Parathyroid adenoma (tissue), 2 donors: ENCODE results near the gene RASA1.
"Not testable (repeated sequence)": the region's sequence is repeated elsewhere in the genome, so short reads cannot be mapped to it uniquely, and the experiment has no call there.

Experiments used
- H2AFZ ChIP-seq: fragments of 300-600 bp; sonication (generic); one replicate; pipeline ENCODE4 v1.7.0; 2017; ENCODE audit warnings: antibody characterized with exemption, mild to moderate bottlenecking
- H3K27ac ChIP-seq: fragments of 300-600 bp; sonication (generic); one replicate; pipeline ENCODE4 v1.7.0; 2017
- H3K27me3 ChIP-seq: fragments of 300-600 bp; sonication (generic); one replicate; pipeline ENCODE4 v1.7.0; 2017; ENCODE audit warnings: low read length; ENCODE audit not compliant: control insufficient read depth, insufficient read depth
- H3K36me3 ChIP-seq: fragments of 300-600 bp; sonication (generic); one replicate; pipeline ENCODE4 v1.7.0; 2017; ENCODE audit warnings: low read length; ENCODE audit not compliant: control insufficient read depth, insufficient read depth
- H3K4me1 ChIP-seq: fragments of 300-600 bp; sonication (generic); one replicate; pipeline ENCODE4 v1.7.0; 2017; ENCODE audit warnings: control low read depth
- H3K4me2 ChIP-seq: fragments of 300-600 bp; sonication (generic); one replicate; pipeline ENCODE4 v1.7.0; 2017; ENCODE audit warnings: low read length
- H3K4me3 ChIP-seq: fragments of 300-600 bp; sonication (generic); one replicate; pipeline ENCODE4 v1.7.0; 2017; ENCODE audit warnings: low read depth, low read length
- H3K79me2 ChIP-seq: fragments of 300-600 bp; sonication (generic); one replicate; pipeline ENCODE4 v1.7.0; 2017; ENCODE audit warnings: control low read depth
- H3K9ac ChIP-seq: fragments of 300-600 bp; sonication (generic); one replicate; pipeline ENCODE4 v1.7.0; 2017; ENCODE audit warnings: mild to moderate bottlenecking
- H3K9me3 ChIP-seq: fragments of 300-600 bp; sonication (generic); one replicate; pipeline ENCODE4 v1.7.0; 2017; ENCODE audit warnings: low read length; ENCODE audit not compliant: control insufficient read depth
- CTCF ChIP-seq: fragments of 300-600 bp; sonication (generic); IDR thresholded peaks from one replicate; pipeline ENCODE4 v1.7.0; 2017; ENCODE audit warnings: antibody characterized with exemption, mild to moderate bottlenecking
- donor health status: primary hyperparathyroidism.

RASA1 gene

DNA sequence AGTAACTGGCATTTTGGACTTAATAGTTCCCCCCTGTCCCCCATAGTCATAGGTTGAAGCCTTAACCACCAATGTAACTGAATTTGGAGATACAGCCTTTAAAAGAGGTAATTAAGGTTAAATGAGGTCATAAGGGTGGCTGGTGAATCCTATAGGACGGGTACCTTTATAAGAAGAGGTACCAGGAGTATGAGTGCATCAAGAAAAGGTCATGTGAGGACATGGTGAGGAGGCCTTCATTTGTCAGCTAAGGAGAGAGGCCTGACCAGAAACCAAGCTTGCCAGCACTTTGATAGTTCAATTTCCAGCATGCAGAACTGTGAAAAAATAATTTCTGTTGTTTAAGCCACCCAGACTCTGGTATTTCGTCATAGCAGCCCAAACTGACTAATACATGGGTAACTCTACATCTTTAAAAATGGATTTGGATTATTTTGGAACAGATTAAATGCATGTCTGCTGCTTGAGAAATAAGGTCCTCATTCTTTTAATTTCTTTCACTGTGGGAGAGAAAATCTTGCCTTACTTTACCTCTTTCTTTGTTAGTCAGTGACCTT is 9.7 kb downstream of the RASA1 start:
- H3K36me3 ChIP-seq: no peaks in the 10 kb centered on the region
- H3K27me3 ChIP-seq: no peaks in the 10 kb centered on the region
- H3K4me3 ChIP-seq: no peak overlapping the region
- H3K79me2 ChIP-seq: peaks cover 25% of the 10 kb centered on the region
- no peak overlapping the region for H3K27ac ChIP-seq
- H2AFZ ChIP-seq: no peak overlapping the region
- TF ChIP-seq CTCF: no peak
- H3K9ac ChIP-seq: no peak overlapping the region
- peaks cover 4% of the 10 kb centered on the region for H3K4me1 ChIP-seq
- no peaks in the 10 kb centered on the region for H3K9me3 ChIP-seq
- H3K4me2 ChIP-seq: no peak overlapping the region

- Histone ChIP-seq H3K79me2 (peaks cover 24% of the 10 kb centered on the region), H2AFZ (no peak overlapping the region), H3K9ac (no peak overlapping the region), H3K36me3 (no peaks in the 10 kb centered on the region), H3K4me1 (peaks cover 4% of the 10 kb centered on the region), H3K4me3 (no peak overlapping the region), H3K27ac (no peak overlapping the region), H3K9me3 (no peaks in the 10 kb centered on the region), H3K4me2 (no peak overlapping the region), H3K27me3 (no peaks in the 10 kb centered on the region)
- TF ChIP-seq CTCF: no peak
These were observed 11.0 kb downstream of the RASA1 start for GRCh38 chr5:87278590-87279100.

DNA sequence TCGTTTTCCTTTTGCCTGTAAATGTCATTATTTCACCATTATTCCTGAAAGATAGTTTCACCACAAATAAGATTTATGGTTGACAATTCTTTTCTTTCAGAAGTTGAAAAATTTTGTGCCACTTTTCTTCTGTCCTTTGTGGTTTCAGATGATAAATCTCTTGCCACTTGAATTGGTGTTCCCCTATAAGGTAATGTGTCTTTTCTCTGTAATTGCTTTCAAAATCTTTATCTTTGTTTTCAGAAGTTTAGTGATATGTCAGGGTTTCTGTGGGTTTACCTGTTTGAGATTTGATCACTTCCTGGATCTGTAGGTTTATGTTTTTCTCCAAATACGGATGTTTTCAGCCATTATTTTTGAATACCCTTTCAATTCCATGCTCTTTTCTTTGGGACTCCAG is 14.6 kb downstream of the RASA1 start:
- no peaks in the 10 kb centered on the region for H3K27me3 ChIP-seq
- no peak overlapping the region for H2AFZ ChIP-seq
- no peak overlapping the region for H3K4me2 ChIP-seq
- H3K27ac ChIP-seq: no peak overlapping the region
- H3K9ac ChIP-seq: no peak overlapping the region
- H3K4me1 ChIP-seq: no peaks in the 10 kb centered on the region
- no peaks in the 10 kb centered on the region for H3K36me3 ChIP-seq
- no peak for TF ChIP-seq CTCF
- H3K79me2 ChIP-seq: peaks cover 10% of the 10 kb centered on the region
- no peaks in the 10 kb centered on the region for H3K9me3 ChIP-seq
- no peak overlapping the region for H3K4me3 ChIP-seq

DNA sequence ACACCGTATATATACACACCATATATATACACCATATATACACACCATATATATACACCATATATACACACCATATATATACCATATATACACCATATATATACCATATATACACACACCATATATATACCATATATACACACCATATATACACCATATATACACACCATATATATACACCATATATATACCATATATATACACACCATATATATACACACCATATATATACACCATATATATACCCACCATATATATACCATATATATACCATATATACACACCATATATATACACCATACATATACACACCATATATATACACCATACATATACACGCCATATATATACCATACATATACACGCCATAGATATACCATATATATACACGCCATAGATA is 19.6 kb downstream of the RASA1 start:
- H3K9me3 ChIP-seq, H3K4me3 ChIP-seq, H3K4me2 ChIP-seq, H3K27ac ChIP-seq, H2AFZ ChIP-seq, H3K27me3 ChIP-seq, H3K4me1 ChIP-seq, H3K9ac ChIP-seq, H3K36me3 ChIP-seq: not testable (repeated sequence)
- H3K79me2 ChIP-seq: peaks cover 17% of the 10 kb centered on the region

- H3K27ac ChIP-seq: no peak overlapping the region
- H3K4me1 ChIP-seq: no peaks in the 10 kb centered on the region
- TF ChIP-seq CTCF: no peak
- no peaks in the 10 kb centered on the region for H3K27me3 ChIP-seq
- no peak overlapping the region for H3K9ac ChIP-seq
- no peak overlapping the region for H3K4me3 ChIP-seq
- no peaks in the 10 kb centered on the region for H3K9me3 ChIP-seq
- H3K36me3 ChIP-seq: no peaks in the 10 kb centered on the region
- H3K79me2 ChIP-seq: peaks cover 15% of the 10 kb centered on the region
- no peak overlapping the region for H2AFZ ChIP-seq
- H3K4me2 ChIP-seq: no peak overlapping the region
These were observed 31.1 kb downstream of the RASA1 start for GRCh38 chr5:87298692-87299362.
